Measurements from ENCODE around the gene PPP4C. TPM values are rescaled to one million over a fixed set of nuclear protein-coding genes. Genes with fewer than 3 reads are reported as not detected.
"Not testable (repeated sequence)": the region's sequence is repeated elsewhere in the genome, so short reads cannot be mapped to it uniquely, and the experiment has no call there.

Gene PPP4C
- polyA plus RNA-seq, 4 donors = 93.0 to 145 (median 122) TPM

DNA sequence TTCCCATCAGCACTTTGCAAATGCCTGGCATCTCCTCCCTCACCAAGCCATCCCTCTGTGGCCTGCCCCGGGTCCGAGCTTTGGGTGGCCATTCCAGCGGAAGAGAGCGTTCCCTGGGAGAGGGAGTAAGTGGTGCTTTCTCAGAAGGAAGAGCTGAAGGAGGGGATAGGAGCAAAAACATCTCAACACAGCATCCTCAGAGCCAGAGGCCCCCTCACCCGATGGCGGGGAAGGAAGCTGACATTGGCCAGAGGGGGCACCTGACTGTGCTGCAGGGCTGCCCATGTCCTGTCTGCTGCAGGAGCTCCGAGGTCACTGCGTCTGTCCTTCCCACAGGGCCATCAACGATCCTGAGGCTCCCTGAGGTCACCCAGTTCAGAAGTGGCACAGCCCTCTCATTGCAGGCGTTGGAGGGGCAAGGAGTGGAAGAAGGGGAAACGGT is 44.3 kb upstream of the PPP4C start:
- WGBS, 3 donors = 18 to 26% (median 20%) methylated on average over 10 to 11 of the region's 11 CpGs
- Histone ChIP-seq H3K27ac (ENCODE audit: low read depth in 1 of 3, low read length in 2 of 3) (no peak overlapping the region), H3K4me1 (ENCODE audit: control insufficient read depth in 3 of 3, insufficient read depth in 2 of 3, low read depth in 1 of 3, low read length in 2 of 3) (no peaks in the 10 kb centered on the region), H3K9me3 (ENCODE audit: control insufficient read depth in 2 of 2, insufficient read depth in 1 of 2, low read depth in 1 of 2, low read length in 1 of 2) (no peaks in the 10 kb centered on the region), H3K27me3 (ENCODE audit: control insufficient read depth in 3 of 3, insufficient read depth in 3 of 3, low read length in 3 of 3) (peaks cover 7 to 72% (median 17%) of the 10 kb centered on the region in 3 donors), H3K4me3 (ENCODE audit: low read depth in 1 of 3, low read length in 3 of 3) (no peak overlapping the region), H3K36me3 (ENCODE audit: control insufficient read depth in 3 of 3, insufficient read depth in 2 of 3, low read depth in 1 of 3, low read length in 3 of 3) (no peaks in the 10 kb centered on the region)
- DNase-seq (no peak), FAIRE-seq (no peak)

GRCh38 chr16:30032083-30032819 is 43.5 kb upstream of the PPP4C start:
- no peak for FAIRE-seq
- Histone ChIP-seq H3K4me1 (ENCODE audit: control insufficient read depth in 3 of 3, insufficient read depth in 2 of 3, low read depth in 1 of 3, low read length in 2 of 3) (no peaks in the 10 kb centered on the region), H3K27me3 (ENCODE audit: control insufficient read depth in 3 of 3, insufficient read depth in 3 of 3, low read length in 3 of 3) (peaks cover 7 to 65% (median 15%) of the 10 kb centered on the region in 3 donors), H3K27ac (ENCODE audit: low read depth in 1 of 3, low read length in 2 of 3) (no peak overlapping the region), H3K36me3 (ENCODE audit: control insufficient read depth in 3 of 3, insufficient read depth in 2 of 3, low read depth in 1 of 3, low read length in 3 of 3) (no peaks in the 10 kb centered on the region), H3K4me3 (ENCODE audit: low read depth in 1 of 3, low read length in 3 of 3) (no peak overlapping the region), H3K9me3 (ENCODE audit: control insufficient read depth in 2 of 2, insufficient read depth in 1 of 2, low read depth in 1 of 2, low read length in 1 of 2) (no peaks in the 10 kb centered on the region)
- peak; percentile 59 to 66 for DNase-seq
- WGBS, 3 donors = 24 to 29% (median 24%) methylated on average over 12 of the region's 12 CpGs

DNA sequence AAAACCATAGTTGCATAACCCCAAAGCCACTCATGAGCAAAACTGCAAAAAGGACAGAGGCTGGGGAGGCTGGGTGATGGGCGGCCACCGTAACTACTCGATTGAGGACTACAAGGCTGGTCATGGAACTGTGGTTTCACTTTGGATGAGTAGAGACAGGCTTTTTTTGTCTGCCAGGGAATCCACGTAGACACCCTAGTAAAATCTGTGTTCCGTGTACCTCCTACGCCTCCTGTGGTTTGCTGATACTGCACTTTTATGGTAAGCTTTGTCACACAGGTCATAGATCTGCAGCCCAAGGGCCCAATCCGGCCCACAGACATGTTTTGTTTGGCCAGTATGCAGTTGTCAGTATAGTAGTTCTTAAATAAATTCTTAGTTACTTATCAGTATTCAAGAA is 42.5 kb upstream of the PPP4C start:
- Histone ChIP-seq H3K27me3 (ENCODE audit: control insufficient read depth in 3 of 3, insufficient read depth in 3 of 3, low read length in 3 of 3) (peaks cover 7 to 55% (median 15%) of the 10 kb centered on the region in 3 donors), H3K36me3 (ENCODE audit: control insufficient read depth in 3 of 3, insufficient read depth in 2 of 3, low read depth in 1 of 3, low read length in 3 of 3) (no peaks in the 10 kb centered on the region), H3K9me3 (ENCODE audit: control insufficient read depth in 2 of 2, insufficient read depth in 1 of 2, low read depth in 1 of 2, low read length in 1 of 2) (no peaks in the 10 kb centered on the region), H3K4me3 (ENCODE audit: low read depth in 1 of 3, low read length in 3 of 3) (no peak overlapping the region), H3K4me1 (ENCODE audit: control insufficient read depth in 3 of 3, insufficient read depth in 2 of 3, low read depth in 1 of 3, low read length in 2 of 3) (no peaks in the 10 kb centered on the region), H3K27ac (ENCODE audit: low read depth in 1 of 3, low read length in 2 of 3) (no peak overlapping the region)
- DNase-seq (no peak), FAIRE-seq (no peak)
- WGBS, 3 donors = 57 to 68% (median 61%) methylated on average over 7 of the region's 7 CpGs

- no peak for FAIRE-seq
- WGBS, 3 donors = 61 to 67% (median 63%) methylated on average over 5 of the region's 5 CpGs
Measured at GRCh38 chr16:30040221-30040620, 35.6 kb upstream of the PPP4C start.

GRCh38 chr16:30040690-30041089 is 35.1 kb upstream of the PPP4C start:
- not testable (repeated sequence) for H3K36me3 ChIP-seq (ENCODE audit: control insufficient read depth in 3 of 3, insufficient read depth in 2 of 3, low read depth in 1 of 3, low read length in 3 of 3); H3K4me3 ChIP-seq (ENCODE audit: low read depth in 1 of 3, low read length in 3 of 3); H3K27me3 ChIP-seq (ENCODE audit: control insufficient read depth in 3 of 3, insufficient read depth in 3 of 3, low read length in 3 of 3); H3K4me1 ChIP-seq (ENCODE audit: control insufficient read depth in 3 of 3, insufficient read depth in 2 of 3, low read depth in 1 of 3, low read length in 2 of 3); H3K27ac ChIP-seq (ENCODE audit: low read depth in 1 of 3, low read length in 2 of 3); H3K9me3 ChIP-seq (ENCODE audit: control insufficient read depth in 2 of 2, insufficient read depth in 1 of 2, low read depth in 1 of 2, low read length in 1 of 2); FAIRE-seq; DNase-seq
- WGBS, 3 donors = 79 to 91% (median 86%) methylated on average over 5 of the region's 5 CpGs

More at GRCh38 chr16:30040221-30040620, 35.6 kb upstream of the PPP4C start:
- no peaks in the 10 kb centered on the region for H3K36me3 ChIP-seq (ENCODE audit: control insufficient read depth in 3 of 3, insufficient read depth in 2 of 3, low read depth in 1 of 3, low read length in 3 of 3)
- H3K4me1 ChIP-seq (ENCODE audit: control insufficient read depth in 3 of 3, insufficient read depth in 2 of 3, low read depth in 1 of 3, low read length in 2 of 3) = no peaks in the 10 kb centered on the region
- H3K27ac ChIP-seq (ENCODE audit: low read depth in 1 of 3, low read length in 2 of 3) = no peak overlapping the region
- no peak overlapping the region for H3K4me3 ChIP-seq (ENCODE audit: low read depth in 1 of 3, low read length in 3 of 3)
- no peak for DNase-seq
- H3K27me3 ChIP-seq (ENCODE audit: control insufficient read depth in 3 of 3, insufficient read depth in 3 of 3, low read length in 3 of 3) = peaks cover 0 to 4% (median 2%) of the 10 kb centered on the region in 3 donors
- no peaks in the 10 kb centered on the region for H3K9me3 ChIP-seq (ENCODE audit: control insufficient read depth in 2 of 2, insufficient read depth in 1 of 2, low read depth in 1 of 2, low read length in 1 of 2)

GRCh38 chr16:30041841-30042240 is 34.0 kb upstream of the PPP4C start:
- FAIRE-seq (no peak), DNase-seq (no peak)
- H3K27me3 ChIP-seq (ENCODE audit: control insufficient read depth in 3 of 3, insufficient read depth in 3 of 3, low read length in 3 of 3) = peaks cover 0 to 8% (median 0%) of the 10 kb centered on the region in 3 donors
- 10 to 24% (median 15%) methylated on average over 5 of the region's 5 CpGs for WGBS, 3 donors
- no peak overlapping the region for H3K27ac ChIP-seq (ENCODE audit: low read depth in 1 of 3, low read length in 2 of 3)
- H3K4me3 ChIP-seq (ENCODE audit: low read depth in 1 of 3, low read length in 3 of 3) = no peak overlapping the region
- no peaks in the 10 kb centered on the region for H3K4me1 ChIP-seq (ENCODE audit: control insufficient read depth in 3 of 3, insufficient read depth in 2 of 3, low read depth in 1 of 3, low read length in 2 of 3)
- H3K9me3 ChIP-seq (ENCODE audit: control insufficient read depth in 2 of 2, insufficient read depth in 1 of 2, low read depth in 1 of 2, low read length in 1 of 2) = no peaks in the 10 kb centered on the region
- H3K36me3 ChIP-seq (ENCODE audit: control insufficient read depth in 3 of 3, insufficient read depth in 2 of 3, low read depth in 1 of 3, low read length in 3 of 3) = no peaks in the 10 kb centered on the region

- H3K27ac ChIP-seq (ENCODE audit: low read depth in 1 of 3, low read length in 2 of 3) = no peak overlapping the region
- H3K4me3 ChIP-seq (ENCODE audit: low read depth in 1 of 3, low read length in 3 of 3) = no peak overlapping the region
- FAIRE-seq (no peak), DNase-seq (no peak)
- no peaks in the 10 kb centered on the region for H3K9me3 ChIP-seq (ENCODE audit: control insufficient read depth in 2 of 2, insufficient read depth in 1 of 2, low read depth in 1 of 2, low read length in 1 of 2)
- 54 to 63% (median 58%) methylated on average over 8 of the region's 8 CpGs for WGBS, 3 donors
- no peaks in the 10 kb centered on the region for H3K4me1 ChIP-seq (ENCODE audit: control insufficient read depth in 3 of 3, insufficient read depth in 2 of 3, low read depth in 1 of 3, low read length in 2 of 3)
- peaks cover 0 to 8% (median 0%) of the 10 kb centered on the region in 3 donors for H3K27me3 ChIP-seq (ENCODE audit: control insufficient read depth in 3 of 3, insufficient read depth in 3 of 3, low read length in 3 of 3)
- H3K36me3 ChIP-seq (ENCODE audit: control insufficient read depth in 3 of 3, insufficient read depth in 2 of 3, low read depth in 1 of 3, low read length in 3 of 3) = no peaks in the 10 kb centered on the region
Measured at GRCh38 chr16:30046178-30046577, 29.6 kb upstream of the PPP4C start.

- no peaks in the 10 kb centered on the region for H3K4me1 ChIP-seq (ENCODE audit: control insufficient read depth in 3 of 3, insufficient read depth in 2 of 3, low read depth in 1 of 3, low read length in 2 of 3)
- H3K27me3 ChIP-seq (ENCODE audit: control insufficient read depth in 3 of 3, insufficient read depth in 3 of 3, low read length in 3 of 3) = peaks cover 0 to 8% (median 0%) of the 10 kb centered on the region in 3 donors
- H3K4me3 ChIP-seq (ENCODE audit: low read depth in 1 of 3, low read length in 3 of 3) = no peak overlapping the region
- no peaks in the 10 kb centered on the region for H3K36me3 ChIP-seq (ENCODE audit: control insufficient read depth in 3 of 3, insufficient read depth in 2 of 3, low read depth in 1 of 3, low read length in 3 of 3)
- H3K27ac ChIP-seq (ENCODE audit: low read depth in 1 of 3, low read length in 2 of 3) = no peak overlapping the region
- DNase-seq (no peak), FAIRE-seq (no peak)
- WGBS, 3 donors = 73 to 93% (median 87%) methylated on average over 1 of the region's 1 CpG
- H3K9me3 ChIP-seq (ENCODE audit: control insufficient read depth in 2 of 2, insufficient read depth in 1 of 2, low read depth in 1 of 2, low read length in 1 of 2) = no peaks in the 10 kb centered on the region
Measured at GRCh38 chr16:30046588-30046987, 29.2 kb upstream of the PPP4C start.

Measured in small intestine (tissue), 7 donors.